HepG2 (cell line): Measurements from ENCODE around the gene NXT1. TPM values are rescaled to one million over a fixed set of nuclear protein-coding genes. Genes with fewer than 3 reads are reported as not detected.
A peak's percentile ranks its signal among the peaks of the same experiment; 100 is the strongest.

Experiments
- BRF2 ChIP-seq: sonication (generic); formaldehyde crosslinking; IDR thresholded peaks from 2 replicates; pipeline ENCODE4 v1.8.1; 2022; ENCODE audit warnings: mild to moderate bottlenecking, missing genetic modification reagents
- CC2D1A ChIP-seq: sonication (generic); formaldehyde crosslinking; IDR thresholded peaks from 2 replicates; pipeline ENCODE4 v1.8.1; 2023; ENCODE audit warnings: mild to moderate bottlenecking, missing genetic modification reagents
- HES4 ChIP-seq: sonication (generic); formaldehyde crosslinking; IDR thresholded peaks from 2 replicates; pipeline ENCODE4 v1.9.0; 2021; ENCODE audit warnings: mild to moderate bottlenecking, missing genetic modification reagents, borderline replicate concordance
- KDM2A ChIP-seq: sonication (generic); formaldehyde crosslinking; IDR thresholded peaks from 2 replicates; pipeline ENCODE4 v1.4.0; 2020; ENCODE audit warnings: low read depth, missing genetic modification reagents, borderline replicate concordance
- NCOA5 ChIP-seq: sonication (generic); formaldehyde crosslinking; IDR thresholded peaks from 2 replicates; pipeline ENCODE4 v1.4.0; 2020; ENCODE audit warnings: missing genetic modification reagents
- RCOR2 ChIP-seq: IDR thresholded peaks from 2 replicates; pipeline ENCODE4 v1.6.1; 2016; ENCODE audit warnings: missing biosample characterization, missing genetic modification reagents
- TCF7 ChIP-seq: sonication (generic); IDR thresholded peaks from 2 replicates; pipeline ENCODE4 v1.6.1; 2016; ENCODE audit warnings: antibody characterized with exemption, low read depth
- XRCC5 ChIP-seq: fragments of 200-400 bp; formaldehyde crosslinking; optimal IDR thresholded peaks from 2 replicates; pipeline ENCODE3; 2017; ENCODE audit warnings: mild to moderate bottlenecking, low read length
- ZFAT ChIP-seq: sonication (generic); formaldehyde crosslinking; conservative IDR thresholded peaks from 2 replicates; pipeline ENCODE4 v1.8.1; 2023; ENCODE audit warnings: missing genetic modification reagents, inconsistent platforms
- ZGPAT ChIP-seq: IDR thresholded peaks from 2 replicates; pipeline ENCODE4 v1.6.1; 2016; ENCODE audit warnings: mild to moderate bottlenecking
- ZNF24 ChIP-seq: fragments of 450-650 bp; IDR thresholded peaks from 2 replicates; pipeline ENCODE4 v1.6.1; 2017; ENCODE audit warnings: antibody characterized with exemption, mild to moderate bottlenecking
- ZNF256 ChIP-seq: sonication (generic); formaldehyde crosslinking; conservative IDR thresholded peaks from 2 replicates; pipeline ENCODE4 v1.4.0; 2020; ENCODE audit warnings: missing genetic modification reagents
- ZNF598 ChIP-seq: sonication (generic); formaldehyde crosslinking; IDR thresholded peaks from 2 replicates; pipeline ENCODE4 v1.5.1; 2020; ENCODE audit warnings: mild to moderate bottlenecking, missing genetic modification reagents, borderline replicate concordance
- ZNF605 ChIP-seq: sonication (generic); formaldehyde crosslinking; IDR thresholded peaks from 2 replicates; pipeline ENCODE4 v1.8.0; 2022; ENCODE audit warnings: mild to moderate bottlenecking, missing genetic modification reagents
- ZNF619 ChIP-seq: sonication (generic); formaldehyde crosslinking; IDR thresholded peaks from 2 replicates; pipeline ENCODE4 v1.4.0; 2020; ENCODE audit warnings: mild to moderate bottlenecking, missing genetic modification reagents
- ZNF644 ChIP-seq: IDR thresholded peaks from 2 replicates; pipeline ENCODE4 v1.6.1; 2016; ENCODE audit warnings: low read depth
- polyA plus RNA-seq, 8 experiments: library from polyadenylated mRNA; depleted of rRNA in 3 of 8; stranded (reverse) in 7 of 8; unstranded in 1 of 8; fragments of >200 nt; fragmentation: Illumina TruSeq in 4 of 8; extraction: Trizol in 4 of 8; gene quantifications; 2 replicates each; pipeline versions ENCODE4 v1.2.1 to v1.2.3, GENCODE V29; 2011 to 2016; ENCODE audit warnings: low read depth in 4 of 8, missing spikeins in 1 of 8, mixed read lengths in 1 of 8; ENCODE audit not compliant: insufficient read depth in 1 of 8
- total RNA-seq, 5 experiments: library from RNA; depleted of rRNA; stranded (reverse); fragments of >200 nt; fragmentation: Illumina TruSeq; extraction: Trizol; gene quantifications; 2 replicates each; pipeline ENCODE4 v1.2.3, GENCODE V29; 2016; ENCODE audit warnings: low read depth in 1 of 5
- TF ChIP-seq, protein P1 (sequence below): IDR thresholded peaks from 2 replicates; pipeline ENCODE4 v1.6.1; 2016; ENCODE audit warnings: low read depth, control low read depth
- TF ChIP-seq, protein P2 (sequence below): sonication (generic); formaldehyde crosslinking; IDR thresholded peaks from 2 replicates; pipeline ENCODE4 v1.9.0; 2021; ENCODE audit warnings: missing genetic modification reagents, borderline replicate concordance
- TF ChIP-seq, protein P3 (sequence below): IDR thresholded peaks from 2 replicates; pipeline ENCODE4 v1.6.1; 2016; ENCODE audit warnings: mild to moderate bottlenecking, missing biosample characterization, missing genetic modification reagents

The NXT1 gene
- total and polyA plus RNA-seq, 2 of the 13 experiments (the other 11 are each of a cell fraction or from before 2014, with no cell fraction given): 35.6 to 65.9 TPM

DNA sequence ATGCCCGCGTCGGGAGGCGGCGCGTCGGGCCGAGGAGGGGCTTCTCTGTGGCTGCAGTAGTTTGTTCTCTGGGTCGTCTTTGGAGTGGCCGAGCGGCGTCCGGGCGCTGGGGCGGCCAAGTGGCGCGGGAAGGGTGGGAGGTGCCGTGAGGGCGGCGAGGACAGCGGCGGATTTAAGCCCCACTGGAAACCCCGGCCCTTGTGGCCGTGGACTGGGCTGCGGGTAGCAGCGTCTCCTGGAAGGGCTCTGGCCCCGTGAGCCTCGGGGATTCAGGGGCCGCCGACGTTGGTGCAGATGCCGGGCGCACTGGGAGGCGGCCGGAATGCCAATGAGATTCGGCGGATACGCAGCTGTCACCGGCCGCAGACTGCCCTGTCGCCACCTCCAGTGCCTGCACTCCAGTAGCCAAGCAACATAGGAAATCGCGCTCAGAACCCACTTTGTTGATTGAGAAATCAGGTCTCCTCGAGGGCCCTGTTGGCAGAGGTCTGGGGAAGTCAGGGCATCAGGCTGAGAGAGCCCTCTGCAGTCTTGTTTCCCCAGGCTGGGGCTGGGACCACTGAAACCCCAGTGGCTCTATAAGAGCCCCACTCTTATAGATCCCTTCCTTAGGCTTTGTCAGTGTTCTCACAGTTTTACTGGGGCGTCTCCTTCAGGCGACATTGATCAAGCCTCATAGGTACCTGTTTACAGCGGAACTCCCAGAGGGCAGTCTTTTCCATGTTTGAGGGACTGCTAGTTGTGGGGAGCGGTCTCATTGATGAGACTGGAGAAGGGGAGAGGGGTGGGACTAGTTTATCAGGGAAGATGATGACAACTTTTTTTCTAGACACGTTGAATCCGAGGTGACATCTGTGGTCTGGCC is 12.0 kb downstream of the NXT1 start (continued):
- TF ChIP-seq ZNF619 (CRISPR knock-in tag) (no peak), CC2D1A (CRISPR knock-in tag) (no peak), XRCC5 (peak; percentile 35), ZNF598 (no peak), ZNF256 (no peak), RCOR2 (no peak), BRF2 (0 out of 2 replicates have a peak, but pooled peaks have one; percentile 22), ZNF605 (CRISPR knock-in tag) (no peak), ZGPAT (no peak), NCOA5 (CRISPR knock-in tag) (no peak), TCF7 (0 out of 2 replicates have a peak, but pooled peaks have one; percentile 11), ZNF644 (no peak), HES4 (CRISPR knock-in tag) (0 out of 2 replicates have a peak, but pooled peaks have one; percentile 52), KDM2A (CRISPR knock-in tag) (0 out of 2 replicates have a peak, but pooled peaks have one; percentile 26), ZNF24 (no peak), ZFAT (CRISPR knock-in tag) (peak; percentile 48; the same call in 1 of the 2 replicates)
- TF ChIP-seq, protein P1, sequence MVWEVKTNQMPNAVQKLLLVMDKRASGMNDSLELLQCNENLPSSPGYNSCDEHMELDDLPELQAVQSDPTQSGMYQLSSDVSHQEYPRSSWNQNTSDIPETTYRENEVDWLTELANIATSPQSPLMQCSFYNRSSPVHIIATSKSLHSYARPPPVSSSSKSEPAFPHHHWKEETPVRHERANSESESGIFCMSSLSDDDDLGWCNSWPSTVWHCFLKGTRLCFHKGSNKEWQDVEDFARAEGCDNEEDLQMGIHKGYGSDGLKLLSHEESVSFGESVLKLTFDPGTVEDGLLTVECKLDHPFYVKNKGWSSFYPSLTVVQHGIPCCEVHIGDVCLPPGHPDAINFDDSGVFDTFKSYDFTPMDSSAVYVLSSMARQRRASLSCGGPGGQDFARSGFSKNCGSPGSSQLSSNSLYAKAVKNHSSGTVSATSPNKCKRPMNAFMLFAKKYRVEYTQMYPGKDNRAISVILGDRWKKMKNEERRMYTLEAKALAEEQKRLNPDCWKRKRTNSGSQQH (CRISPR knock-in tag): 0 out of 2 replicates have a peak, but pooled peaks have one; percentile 40
- TF ChIP-seq, protein P2, sequence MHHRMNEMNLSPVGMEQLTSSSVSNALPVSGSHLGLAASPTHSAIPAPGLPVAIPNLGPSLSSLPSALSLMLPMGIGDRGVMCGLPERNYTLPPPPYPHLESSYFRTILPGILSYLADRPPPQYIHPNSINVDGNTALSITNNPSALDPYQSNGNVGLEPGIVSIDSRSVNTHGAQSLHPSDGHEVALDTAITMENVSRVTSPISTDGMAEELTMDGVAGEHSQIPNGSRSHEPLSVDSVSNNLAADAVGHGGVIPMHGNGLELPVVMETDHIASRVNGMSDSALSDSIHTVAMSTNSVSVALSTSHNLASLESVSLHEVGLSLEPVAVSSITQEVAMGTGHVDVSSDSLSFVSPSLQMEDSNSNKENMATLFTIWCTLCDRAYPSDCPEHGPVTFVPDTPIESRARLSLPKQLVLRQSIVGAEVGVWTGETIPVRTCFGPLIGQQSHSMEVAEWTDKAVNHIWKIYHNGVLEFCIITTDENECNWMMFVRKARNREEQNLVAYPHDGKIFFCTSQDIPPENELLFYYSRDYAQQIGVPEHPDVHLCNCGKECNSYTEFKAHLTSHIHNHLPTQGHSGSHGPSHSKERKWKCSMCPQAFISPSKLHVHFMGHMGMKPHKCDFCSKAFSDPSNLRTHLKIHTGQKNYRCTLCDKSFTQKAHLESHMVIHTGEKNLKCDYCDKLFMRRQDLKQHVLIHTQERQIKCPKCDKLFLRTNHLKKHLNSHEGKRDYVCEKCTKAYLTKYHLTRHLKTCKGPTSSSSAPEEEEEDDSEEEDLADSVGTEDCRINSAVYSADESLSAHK (CRISPR knock-in tag): no peak
- TF ChIP-seq, protein P3, sequence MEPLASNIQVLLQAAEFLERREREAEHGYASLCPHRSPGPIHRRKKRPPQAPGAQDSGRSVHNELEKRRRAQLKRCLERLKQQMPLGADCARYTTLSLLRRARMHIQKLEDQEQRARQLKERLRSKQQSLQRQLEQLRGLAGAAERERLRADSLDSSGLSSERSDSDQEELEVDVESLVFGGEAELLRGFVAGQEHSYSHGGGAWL: peak; percentile 19; the same call in 1 of the 2 replicates
